NCI-H1417 treated with DMSO at 0.1 percent for 48 hours (cell line): ENCODE measurements around the gene KRT76.

Experiments used
- DNase-seq: peaks from one replicate; lab custom pipeline; 2025; lab: John Stamatoyannopoulos, UW

Gene KRT76

DNA sequence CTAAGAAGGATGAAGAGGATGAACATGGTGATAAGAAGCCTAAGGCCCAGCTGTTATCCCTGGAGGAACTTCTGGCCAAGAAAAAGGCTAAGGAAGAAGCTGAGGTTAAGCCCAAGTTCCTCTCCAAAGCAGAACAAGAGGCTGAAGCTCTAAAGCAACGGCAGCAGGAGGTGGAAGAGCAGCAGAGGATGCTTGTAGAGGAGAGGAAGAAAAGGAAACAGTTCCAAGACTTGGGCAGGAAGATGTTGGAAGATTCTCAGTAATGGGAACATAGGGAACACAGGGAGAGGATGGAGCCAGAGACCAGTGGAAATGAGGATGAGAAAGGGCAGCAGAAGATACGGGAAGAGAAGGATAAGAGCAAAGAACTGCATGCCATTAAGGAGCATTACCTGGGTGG lies 46.4 kb downstream of the KRT76 start:
- DNase-seq, result no peak

DNA sequence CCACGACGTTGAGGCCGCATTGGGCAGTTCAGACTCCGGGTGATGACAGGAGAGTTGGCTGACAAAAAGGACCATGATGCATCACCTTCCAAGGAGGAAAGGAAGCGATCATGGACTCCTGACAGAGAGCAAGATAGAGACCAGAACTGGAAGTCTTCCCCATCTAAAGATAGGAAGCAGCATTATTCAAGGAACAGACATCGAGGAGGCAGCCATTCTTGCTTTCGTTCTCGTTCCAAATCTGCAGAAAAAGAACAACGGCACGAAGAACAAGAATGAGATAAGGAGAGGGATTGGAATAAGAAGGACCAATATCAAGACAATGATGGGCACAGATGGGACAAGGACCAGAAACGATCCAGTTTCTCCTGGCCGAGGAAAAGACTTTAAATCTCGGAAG lies 46.8 kb downstream of the KRT76 start:
- DNase-seq, result no peak

DNA sequence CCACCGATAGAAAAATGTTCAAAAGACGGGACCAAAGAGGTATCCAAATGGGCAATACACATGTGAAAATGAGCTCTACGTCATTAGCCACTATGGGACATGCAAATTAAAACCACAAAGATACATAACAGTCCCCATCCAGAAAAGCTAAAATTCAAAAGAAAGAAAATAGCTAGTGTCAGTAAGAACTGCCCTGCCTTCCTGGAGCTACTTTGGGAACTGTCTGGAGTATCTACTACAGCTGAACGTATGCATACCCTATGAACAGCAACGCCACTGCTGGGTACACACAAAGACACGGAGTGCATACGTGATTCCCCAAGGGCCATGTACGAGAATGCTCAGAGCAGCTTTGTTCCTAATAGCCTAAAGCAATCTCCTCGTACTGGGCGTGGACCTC lies 48.0 kb downstream of the KRT76 start:
- DNase-seq, result no peak

DNA sequence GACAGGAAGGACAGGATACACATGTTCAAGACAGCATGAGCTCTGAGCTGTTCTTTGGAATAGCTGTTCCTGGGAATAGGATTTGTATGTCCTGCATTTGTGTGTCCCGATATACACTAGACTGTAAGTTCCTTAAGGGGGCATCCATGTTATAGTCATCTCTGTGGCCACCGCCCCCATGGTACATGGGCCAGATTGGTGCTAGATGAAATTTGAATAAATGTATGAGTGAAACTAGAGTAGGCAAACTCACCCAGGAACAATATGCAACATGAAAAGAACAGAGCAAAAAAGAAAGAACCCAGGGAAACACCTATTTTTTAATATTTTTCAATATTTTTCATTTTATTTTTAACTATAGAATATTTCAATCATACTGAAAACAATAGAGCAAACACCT lies 48.8 kb downstream of the KRT76 start:
- no peak for DNase-seq

DNA sequence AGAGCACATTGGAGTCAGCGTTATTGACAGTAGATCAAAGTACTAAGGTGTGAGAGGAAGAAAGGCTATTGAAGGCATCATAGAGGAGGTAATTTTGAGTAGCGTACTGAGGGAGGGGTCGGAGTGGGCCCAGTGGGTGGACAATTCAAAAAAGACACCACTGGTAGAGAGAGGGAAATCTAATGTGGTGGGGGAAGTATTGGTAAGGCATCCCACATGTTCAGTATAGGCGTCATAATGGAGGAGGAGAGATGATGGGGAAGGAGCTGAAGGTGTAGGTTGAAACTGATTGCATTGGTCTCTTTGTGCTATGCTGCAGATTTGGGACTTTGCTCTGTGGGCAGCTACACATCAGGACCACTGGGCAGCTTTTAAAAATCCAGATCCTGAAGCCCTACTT lies 50.1 kb downstream of the KRT76 start:
- no peak for DNase-seq

DNA sequence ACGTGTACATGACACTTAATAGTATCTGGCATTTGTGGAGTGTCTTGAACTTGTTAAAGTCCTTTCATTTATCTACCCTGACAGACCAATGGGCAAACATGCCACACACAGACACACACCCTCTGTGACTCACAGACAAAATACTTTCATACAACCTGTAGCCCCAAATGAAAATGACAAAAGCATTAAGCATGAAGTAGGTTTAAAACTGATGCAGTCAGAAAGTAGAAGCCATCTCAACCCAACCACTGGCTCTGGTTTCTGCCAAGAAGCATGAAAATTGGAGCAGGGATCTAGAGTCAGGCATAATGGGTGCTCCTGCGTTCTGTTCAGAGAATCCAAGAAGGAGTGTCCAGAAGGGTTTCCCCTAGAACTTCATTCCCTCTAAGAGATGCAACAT lies 50.7 kb downstream of the KRT76 start:
- DNase-seq, result no peak

DNA sequence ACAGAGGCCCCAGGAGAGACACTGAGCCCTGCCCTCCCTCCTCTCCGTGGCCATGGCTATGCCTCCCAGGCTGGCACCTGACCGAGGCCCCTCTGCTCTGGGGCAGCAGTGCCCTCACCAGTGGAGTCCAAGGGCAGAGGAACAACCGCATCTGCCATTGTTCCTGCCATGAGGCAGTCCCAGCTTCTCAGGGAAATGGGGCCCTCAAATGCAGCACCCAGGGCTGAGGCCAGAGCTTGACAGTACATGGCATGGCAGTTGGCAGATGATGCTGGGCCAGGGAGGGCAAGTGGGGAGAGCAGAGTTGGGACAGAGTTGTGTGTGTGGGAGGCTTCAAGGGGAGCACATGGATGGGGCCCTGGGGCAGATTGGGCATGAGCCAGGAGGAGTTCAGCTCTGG lies 52.8 kb downstream of the KRT76 start:
- no peak for DNase-seq

DNA sequence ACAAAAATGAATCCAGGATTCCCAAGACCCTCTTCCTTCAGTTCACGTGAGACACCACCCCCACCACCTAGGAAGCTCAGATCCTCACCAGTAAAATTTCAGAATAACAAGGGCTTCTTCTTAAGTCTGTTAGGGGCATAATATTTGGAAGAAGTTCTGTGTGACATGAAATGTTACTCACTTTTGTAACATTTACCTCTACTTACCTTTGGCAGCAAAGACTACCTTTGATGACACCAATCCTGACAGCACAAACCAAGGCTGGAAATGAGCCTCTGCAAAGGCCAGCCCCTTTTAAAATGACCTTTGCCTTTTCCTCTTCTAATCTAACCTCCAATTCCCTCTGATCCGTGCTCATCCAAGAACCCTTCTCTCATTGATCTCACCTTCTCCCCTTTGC lies 54.5 kb downstream of the KRT76 start:
- DNase-seq, result no peak

DNA sequence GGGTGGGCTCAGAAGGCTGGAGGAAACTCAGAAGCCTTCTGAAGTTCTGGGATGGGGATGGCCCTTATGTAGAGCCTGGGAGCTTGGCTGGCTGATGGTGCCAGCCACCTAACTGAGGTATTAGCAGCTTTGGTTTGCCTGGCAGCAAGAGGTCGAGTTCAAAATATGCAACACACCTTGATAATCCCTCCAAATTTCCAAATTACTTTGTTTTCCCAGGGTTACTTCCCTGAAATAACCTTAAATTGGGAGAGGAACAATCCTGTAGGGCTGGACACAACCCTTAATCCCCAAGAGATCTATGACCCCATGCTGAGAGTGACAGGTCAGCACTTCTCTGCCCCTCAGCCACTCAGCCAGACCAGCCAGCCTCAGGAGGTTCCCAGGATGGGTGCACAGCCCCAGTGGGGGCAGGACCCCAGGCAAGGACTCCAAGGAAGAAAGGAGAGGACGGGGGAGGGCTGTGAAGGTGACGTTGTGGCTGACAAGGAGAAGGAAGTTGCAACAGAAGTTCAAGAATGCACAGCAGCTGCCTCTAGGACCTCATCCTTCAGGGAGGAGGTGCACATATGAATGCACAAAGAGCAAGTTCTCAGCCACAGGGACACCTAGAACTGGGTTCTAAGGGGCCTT lies 55.2 kb downstream of the KRT76 start:
- DNase-seq, result no peak

DNA sequence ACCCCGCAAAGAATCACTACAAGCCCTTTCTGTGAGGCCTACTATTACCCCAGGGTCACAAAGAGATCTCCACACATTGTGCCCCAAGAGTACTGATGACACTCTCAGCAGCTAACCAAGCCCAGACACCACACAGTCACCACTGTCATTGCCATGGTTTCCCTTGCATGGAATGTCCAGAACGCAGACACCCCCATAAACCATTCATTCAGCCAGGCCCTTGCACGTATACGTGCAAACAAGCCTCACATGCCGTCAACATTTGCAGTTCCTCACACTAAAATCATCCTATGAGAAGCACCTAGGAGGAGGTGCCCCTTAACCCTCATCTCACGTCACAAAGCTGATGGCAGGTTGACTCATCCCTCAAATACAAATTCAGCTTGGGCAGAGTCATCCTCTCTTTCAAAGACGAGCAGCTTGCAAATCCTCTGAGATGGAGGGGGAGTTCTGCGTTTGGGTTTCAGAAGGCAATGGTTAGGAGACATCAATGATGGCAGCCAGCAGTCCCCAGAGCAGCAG lies 56.7 kb downstream of the KRT76 start:
- DNase-seq, result no peak
